HG03097 (cell line): ENCODE data around the gene TUBGCP2.

Experiments
- ATAC-seq: cut with Tn5 transposase; IDR thresholded peaks from one replicate; pipeline ENCODE4 v1.9.1; 2021; ENCODE audit not compliant: unreplicated experiment, low FRiP score

TUBGCP2 gene

DNA sequence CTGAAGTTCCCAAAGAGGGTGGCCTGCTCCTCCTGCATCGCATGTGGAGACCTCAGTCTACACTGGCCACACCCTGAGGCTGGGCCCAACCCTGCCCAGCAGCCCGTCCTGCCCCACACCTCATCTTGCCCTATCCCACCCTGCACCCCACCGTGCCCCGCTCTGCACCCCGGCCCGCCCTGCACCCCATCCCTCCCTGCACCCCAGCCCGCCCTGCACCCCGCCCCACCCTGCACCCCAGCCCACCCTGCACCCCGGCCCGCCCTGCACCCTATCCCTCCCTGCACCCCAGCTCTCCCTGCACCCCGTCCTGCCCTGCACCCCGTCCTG, 56.5 kb downstream of the TUBGCP2 start:
- no peak for ATAC-seq

DNA sequence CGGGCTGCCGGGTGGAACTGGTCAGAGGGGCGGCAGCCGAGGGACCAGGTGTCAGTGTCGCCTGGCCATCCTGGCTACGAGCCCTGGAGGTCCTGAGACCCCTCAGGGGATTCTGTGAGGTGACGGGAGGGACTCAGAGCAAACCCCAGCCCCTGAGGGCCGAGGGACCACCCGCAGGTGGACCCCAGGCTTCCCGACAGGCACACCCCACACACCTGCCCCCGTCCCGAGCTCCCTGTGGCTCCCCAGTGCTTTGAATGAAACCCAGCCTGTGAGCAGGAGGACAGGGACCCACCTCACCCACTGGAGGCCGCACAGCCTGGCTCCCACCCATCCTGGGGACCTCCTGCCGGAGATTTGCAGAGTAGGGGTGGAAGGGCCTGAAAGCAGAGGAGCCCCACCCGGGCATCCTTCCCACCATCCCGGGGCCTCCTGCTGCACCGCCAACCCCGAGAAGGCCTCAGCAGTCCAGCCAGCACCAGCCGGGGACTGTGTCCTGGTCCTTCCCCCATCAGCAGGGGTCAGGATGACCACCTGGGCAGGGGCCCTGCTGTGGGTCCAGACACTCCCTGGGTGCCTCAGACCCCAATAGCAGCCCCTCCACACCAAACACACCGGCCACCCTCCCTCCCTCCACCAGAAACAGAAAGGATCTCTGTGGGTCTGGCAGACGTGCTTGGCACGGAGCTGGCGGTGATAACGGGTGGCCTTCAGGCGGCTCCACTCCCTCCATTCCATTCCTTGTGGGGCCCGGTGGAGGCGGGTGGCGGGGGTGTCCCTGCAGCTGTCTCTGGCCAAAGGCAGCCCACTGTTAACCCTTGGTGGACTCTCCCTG, 57.1 kb downstream of the TUBGCP2 start:
- ATAC-seq, result no peak

DNA sequence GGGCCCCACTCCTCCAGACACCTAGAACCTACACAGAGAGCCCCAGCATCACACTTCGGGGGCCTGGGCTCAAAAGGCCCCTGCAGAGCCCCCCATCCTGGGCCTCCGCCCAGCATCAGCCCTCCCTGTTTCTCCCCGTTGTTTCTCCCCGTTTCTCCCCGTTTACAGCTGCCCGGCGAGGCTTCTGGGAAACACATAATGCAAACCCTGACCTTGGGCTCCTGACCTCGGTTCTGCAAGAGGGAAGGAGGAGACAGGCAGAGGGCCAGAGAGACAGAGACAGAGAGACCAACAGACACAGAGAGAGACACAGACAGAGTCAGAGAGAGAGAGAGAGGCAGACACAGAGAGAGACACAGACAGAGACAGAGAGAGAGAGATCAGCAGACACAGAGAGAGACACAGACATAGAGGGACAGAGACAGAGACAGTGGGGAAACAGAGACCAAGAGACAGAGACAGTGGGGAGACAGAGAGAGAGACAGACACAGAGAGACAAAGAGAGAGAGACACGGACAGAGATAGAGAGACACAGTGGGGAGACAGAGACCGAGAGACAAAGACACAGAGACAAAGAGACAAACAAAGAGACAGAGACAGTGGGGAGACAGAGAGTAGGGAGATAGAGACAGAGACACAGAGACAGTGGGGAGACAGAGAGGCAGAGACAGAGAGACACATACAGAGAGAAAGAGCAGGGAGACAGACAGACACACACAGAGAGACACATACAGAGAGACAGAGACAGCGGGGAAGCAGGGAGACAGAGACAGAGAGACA, 58.5 kb downstream of the TUBGCP2 start:
- no peak for ATAC-seq

DNA sequence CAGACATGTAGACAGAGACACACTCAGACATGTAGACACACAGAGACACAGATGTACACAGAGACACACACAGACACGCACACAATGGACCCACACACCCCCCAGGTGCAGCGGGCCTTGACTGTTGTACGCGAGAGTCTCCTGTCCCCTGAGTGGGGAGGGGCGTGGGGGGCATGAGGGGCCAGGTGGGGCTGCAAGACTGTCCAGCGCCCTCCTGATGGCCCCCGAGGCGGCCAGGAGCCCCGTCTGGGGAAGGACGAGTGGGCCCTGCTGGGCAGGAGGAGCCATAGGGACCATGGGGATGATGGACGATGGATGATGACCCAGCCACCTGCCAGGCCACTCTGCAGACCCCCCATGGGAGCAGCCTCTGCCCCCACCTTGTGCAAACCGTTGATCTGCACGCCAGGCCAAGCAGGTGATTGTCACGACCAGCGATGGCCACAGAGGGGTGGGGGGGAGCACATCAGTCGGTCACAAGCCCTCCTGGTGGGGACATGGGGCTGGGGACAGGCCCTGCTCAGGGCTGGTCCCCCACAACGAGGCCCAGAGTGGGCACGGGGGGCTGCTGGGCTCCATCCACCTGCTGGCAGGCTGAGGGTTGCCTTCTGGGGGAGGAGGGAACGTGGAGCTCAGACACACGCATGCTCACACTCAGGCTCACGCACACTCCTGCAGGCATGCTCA, 59.4 kb downstream of the TUBGCP2 start:
- ATAC-seq, result no peak

DNA sequence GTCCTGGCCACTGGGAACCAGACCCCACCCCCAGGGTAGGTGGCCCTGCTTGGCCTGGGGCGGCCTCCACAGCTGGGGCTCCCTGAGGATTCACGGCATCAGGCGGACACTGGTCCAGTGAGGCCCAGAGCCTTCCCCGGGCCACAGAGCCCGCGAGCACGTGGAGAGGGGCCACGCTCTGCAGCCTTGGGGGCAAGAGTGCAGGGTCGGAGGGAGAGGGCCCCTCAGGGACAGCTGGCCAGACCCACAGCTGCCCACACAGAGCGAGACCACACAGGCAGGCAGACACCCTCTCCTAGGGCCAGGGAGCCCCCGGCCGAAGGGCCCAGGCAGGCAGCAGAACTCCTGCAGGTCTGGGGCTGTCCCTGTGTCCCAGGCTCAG, 60.3 kb downstream of the TUBGCP2 start:
- no peak for ATAC-seq

DNA sequence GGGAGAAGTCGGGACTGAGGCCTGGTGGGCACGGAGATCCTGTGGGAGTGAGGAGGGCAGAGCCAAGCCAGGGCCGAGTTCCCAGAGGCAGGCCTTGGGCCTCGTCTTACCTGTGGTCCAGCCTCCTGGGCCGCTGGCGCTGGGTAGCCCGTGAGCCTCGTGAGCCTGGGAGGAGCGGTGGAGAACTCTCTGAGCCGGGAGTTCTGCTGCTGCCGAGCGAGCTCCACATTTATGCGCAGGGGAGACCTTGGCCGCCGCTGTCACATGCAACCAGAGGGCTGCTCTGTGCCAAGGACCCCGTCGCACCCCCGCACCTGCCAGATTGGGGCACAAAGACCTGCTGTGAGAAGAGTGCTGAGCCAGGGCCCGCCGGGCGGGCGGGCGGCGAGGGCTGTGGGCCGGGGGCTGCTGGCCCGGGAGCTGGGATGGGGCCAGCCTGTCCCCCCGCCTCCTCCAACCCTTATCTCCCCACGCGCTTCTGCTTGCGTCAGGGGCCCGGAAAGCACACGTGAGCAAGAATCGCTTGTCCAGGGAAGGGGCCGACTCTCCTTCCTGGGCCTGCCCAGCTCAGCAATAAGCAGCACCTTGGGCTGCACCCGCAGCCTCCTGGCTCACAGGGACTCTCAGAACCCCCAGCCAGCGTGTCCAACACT, 60.9 kb downstream of the TUBGCP2 start:
- no peak for ATAC-seq

DNA sequence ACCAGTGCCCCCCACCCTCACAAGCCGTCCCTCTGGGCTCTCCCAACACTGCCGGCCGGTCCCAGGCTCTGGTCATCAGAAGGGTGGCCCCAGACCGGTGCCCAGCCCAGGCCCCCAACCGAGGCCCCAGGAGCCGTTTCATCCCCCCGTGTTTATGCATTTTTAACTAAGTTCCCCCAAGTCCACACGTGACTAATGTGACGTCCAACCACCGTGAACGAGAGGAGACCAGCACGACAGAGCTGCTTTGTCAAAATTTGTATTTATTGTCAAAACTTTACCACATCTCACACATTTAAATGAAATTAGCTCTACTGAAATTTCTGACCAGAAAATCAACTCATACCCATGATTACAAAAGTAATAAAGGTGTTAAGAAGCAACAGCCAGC, 62.4 kb downstream of the TUBGCP2 start:
- ATAC-seq, result no peak

DNA sequence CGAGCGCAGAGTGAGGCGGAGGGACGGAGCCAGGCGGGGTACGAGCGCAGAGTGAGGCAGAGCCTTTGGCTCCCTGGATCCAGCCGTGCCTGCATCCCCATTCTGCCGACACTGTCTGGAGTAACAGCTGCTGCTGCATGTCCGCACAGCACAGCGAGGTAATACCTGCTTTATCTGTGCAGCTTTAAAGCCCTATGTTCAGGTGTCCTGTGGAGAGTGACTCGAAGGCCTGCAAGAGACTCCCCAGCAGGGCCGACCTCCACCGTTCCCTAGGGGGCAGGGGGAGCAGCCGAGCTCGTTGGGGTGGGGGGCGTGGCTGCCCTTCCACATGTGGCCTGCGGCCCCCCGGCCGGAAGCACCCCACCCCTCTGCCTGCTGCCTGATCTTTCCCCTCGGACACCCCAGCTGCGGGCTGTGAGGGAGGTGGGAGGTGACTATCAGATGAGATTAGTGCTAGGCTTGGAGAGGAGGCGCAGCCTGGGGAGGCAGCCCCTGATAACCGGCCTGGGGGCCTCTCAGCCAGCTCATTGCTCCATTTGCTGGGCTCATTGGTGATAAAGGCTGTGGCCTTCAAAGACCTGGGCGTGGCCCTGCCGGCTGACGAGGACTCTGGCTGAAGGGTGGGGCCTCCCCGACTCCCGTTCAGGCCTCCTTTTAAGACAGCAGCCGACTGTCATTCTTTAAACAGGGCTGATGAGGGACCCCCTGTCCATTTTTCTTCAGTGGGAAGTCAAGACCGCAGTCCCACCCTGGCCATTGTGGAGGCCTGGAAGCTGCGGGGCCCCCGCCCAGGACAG, 63.0 kb downstream of the TUBGCP2 start:
- ATAC-seq, result no peak

DNA sequence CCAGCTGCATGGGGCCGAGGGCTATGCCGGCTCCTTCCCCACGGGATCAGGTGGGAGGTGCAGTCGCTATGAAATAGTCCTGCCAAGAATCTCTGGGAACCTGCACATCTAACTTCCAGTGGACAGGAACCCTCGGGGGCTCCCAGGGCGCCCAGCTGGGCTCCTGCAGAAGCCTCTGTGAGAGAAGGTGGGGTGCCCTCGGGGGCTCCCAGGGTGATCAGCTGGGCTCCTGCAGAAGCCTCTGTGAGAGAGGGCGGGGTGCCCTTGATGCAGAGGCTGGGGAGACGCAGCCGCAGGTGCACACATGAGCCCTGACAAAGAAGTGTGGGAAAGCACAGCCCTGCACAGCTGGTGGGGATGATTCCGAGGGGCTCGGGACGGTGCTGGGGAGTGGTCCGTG, 65.1 kb downstream of the TUBGCP2 start:
- no peak for ATAC-seq

DNA sequence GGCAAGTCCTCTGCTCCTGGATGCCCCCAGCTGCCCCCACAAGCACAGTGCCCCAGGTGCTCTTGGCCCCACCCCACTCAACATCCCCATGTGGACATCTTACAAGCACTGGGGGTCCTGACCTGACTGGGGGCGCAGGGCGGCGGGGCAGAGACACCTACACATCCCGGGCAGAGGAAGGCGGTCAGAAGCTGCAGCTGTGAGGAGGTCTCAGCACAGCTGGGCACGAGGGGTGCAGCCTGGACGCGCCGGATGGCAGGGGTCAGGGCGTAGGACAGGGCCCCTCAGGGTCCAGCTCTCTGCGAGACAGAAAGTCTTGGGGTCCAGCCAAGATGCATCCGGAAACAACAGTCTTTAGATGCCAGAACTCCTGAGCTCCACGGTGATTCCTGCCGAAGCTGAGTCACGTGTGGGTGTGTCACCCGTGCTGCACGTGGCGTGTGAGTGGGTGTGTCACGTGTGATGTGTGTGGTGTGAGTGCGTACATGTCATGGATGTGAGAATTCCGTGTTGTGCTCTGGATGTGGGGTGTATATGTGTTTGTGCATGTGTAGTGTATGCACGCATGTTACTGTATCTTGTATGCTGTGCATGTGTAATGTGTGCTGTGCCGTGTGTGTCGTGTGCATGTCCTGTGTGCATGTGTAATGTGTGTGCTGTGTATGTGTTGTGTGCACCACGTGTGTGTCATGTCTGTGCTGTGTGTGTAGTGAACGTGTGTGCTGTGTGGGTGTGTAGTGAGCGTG, 65.9 kb downstream of the TUBGCP2 start:
- ATAC-seq, result no peak

DNA sequence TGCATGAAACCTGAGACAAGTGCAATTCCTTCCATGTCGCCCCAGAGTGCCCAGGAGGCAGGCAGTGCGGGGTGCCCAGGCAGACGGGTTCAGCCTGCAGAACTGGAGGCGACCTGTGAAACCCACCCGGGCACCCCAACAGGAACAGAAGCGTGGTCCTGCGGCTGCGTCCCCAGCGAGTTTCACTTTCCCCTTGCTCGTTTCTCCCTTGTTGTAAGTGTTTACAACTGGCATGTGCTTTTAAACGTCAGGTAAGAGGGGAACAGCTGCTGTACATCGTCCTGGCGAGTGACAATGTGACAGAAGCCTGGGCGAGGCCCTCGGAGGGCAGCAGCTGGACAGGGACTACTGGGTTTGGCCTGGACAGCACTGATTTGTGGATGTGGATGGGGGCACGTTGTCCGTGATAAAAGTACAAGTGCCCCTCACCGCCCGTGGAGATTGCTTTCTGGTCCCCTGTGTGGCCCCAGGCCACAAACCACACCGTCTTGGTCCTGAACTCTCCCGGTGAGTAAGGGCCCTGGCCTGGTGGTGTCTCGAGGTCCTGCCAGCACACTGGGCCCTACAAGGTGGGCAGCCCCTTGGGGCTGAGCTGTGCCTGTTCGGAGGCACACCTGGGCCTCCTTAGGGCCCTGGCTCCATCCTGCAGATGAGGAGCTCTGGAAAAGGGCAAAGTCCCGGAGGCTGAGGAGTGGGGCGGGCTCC, 67.0 kb downstream of the TUBGCP2 start:
- no peak for ATAC-seq

DNA sequence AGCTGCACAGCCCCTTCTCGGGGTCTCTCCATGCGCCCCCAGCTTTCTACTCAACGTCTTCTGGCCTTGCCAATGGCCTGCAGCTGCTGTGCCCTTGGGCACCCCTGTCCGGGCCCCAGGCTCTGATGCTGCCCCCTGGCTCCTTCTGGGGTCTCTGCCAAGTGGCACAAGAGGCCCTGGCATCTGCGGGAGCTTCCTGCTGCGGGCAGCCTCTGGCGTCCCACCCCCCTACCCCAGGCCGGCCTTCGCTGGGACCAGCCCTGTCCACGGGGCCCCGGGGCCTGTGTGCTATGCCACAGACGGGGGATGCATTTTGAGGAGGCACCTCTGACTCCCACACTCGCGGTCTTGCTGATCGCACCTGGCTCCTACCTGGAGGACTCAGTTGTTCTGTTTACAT, 68.7 kb downstream of the TUBGCP2 start:
- no peak for ATAC-seq

DNA sequence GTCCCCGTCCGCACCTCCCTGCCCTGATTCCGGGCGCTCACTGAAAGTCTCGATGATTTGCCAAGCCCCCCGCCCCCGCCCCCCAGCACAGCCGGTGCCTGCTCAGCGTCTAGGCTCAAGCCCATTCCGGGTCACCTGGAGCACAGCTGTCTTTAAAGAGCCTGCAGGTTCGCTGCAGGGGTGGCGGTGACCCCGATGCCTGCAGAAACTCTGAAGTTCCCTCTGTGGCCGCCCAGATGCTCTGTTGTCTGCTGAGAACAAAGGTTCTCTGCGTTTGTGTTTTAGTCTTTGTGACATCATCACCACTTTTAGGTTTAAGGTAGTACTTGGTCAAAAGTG, 70.2 kb downstream of the TUBGCP2 start:
- ATAC-seq, result no peak

DNA sequence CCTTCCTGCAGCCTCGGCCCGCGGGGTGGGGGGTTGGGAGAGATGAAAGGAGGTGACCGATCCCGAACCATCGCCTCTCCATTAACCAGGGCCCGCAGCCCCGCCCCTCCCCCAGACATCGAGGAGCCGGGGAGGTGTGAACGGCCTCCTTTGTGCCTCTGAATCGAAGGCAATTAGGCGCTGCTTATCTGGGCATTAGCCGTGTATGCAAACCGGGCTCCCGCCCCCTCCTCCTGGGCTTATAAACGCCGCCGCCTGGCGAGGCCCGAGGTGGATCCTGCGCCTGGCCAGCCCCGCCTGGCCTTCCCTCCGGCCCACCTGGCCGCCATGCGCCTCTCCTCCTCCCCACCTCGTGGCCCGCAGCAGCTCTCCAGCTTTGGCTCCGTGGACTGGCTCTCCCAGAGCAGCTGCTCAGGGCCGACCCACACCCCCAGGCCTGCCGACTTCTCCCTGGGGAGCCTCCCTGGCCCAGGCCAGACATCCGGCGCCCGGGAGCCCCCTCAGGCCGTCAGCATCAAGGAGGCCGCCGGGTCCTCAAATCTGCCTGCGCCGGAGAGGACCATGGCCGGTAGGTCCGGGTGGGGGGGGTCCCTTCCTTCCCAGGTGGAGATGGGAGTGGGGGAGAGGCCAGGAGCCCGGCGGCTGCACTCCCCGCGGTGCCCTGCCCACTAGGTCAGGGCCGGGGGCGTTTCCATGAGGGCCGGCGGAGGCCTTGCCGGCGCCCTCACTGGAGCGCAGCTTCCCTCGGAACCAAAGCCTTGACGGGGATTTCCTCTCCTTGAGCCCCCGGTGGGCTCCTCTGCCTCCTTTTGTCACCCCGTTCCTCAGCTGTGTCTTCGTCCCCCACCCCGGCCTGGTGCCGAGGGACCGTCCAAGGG, 70.8 kb downstream of the TUBGCP2 start, which contains the start of gene VENTX:
Gene VENTX (plus strand): TSS at position 268 of the 878 bp plus-strand sequence. CDS start 60 bp downstream, at position 328.
- no peak for ATAC-seq

DNA sequence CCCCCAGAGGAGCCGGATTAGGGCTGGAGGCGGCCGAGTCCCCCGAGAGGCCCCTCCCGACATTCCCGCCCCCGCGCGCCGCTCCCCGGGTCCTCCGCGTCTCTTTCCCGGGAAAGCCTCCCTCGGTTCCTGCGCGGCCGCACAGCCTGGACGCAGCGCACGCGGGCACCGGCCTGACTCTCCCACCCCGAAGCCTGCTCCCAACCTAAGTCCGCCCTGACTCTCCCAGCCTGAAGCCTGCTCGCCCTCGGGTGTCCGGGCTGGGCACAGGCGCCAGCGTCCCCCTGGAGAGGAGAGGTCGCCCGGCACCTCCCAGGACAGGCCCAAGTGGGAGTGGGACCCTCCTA, 71.5 kb downstream of the TUBGCP2 start:
- ATAC-seq, result no peak

DNA sequence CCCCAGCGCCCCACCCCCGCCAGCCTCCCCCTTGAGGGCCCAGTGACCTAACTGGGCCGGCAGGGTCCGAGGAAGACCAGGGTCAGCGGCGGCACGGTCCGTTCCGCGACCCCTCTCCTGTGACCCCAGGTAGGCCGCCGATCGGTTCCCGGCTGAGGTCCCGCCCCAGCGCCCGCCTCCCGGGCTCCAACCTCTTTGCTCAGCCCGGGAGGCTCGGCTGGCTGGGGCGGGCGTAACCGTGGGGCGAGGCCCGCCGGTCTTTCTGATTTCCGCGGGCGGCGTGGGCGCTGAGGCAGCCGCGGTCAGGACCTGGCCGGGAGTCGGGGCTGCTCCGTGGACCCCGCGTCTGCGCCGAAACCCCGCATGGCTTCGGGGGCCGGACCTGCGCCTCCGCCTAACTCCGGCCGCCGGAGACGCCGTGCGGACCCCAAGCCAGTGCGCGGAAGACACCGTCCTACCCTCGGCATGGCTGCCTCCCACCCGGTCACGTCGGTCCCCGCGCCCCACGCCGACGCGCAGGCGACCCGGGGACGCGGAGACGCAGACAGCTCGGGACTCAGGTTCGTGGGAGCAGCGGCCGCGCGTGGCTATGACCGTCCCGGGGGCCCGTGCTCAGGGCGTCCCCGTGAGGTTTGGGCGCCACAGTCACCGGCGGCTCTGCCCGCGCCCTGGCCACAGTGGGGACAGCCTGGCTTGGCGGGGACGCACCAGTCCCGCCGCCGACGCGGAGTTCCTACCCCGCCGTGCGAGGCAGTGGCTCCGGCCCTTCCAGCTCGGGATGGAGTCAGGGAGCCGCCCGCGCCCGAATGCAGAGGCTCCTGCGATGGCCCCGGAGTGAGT, 72.1 kb downstream of the TUBGCP2 start:
- no peak for ATAC-seq

DNA sequence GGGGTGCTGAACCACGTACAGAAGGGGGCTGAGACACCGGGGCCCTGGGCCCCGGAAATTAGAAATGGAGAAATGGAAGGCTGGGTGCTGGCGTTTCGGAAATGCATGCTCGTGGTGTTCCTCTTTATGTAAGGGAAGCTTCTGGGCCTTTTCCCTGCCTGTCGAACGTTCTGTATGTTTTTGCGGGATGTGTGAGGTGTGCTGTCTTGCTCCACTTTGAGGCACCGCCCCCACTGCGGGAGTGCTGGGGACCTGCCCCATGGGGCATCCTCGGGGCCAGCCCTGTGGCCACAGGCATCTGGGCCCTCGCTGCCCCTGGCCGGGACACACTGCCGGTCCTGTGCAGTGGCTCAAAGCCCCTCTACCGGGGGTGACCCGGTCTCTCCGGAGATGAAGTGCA, 72.7 kb downstream of the TUBGCP2 start:
- no peak for ATAC-seq
